Neural cell (in vitro differentiated cells): ENCODE data around the gene SPARCL1.

Source experiments
- EP300 ChIP-seq: fragments of 450-650 bp; conservative IDR thresholded peaks from 2 replicates; pipeline ENCODE4 v1.6.1; 2014; ENCODE audit warnings: antibody characterized with exemption, mild to moderate bottlenecking, moderate library complexity; ENCODE audit not compliant: poor library complexity, severe bottlenecking
- EZH2 ChIP-seq: fragments of 200-600, 300-800 bp; shearing (Covaris generic), sonication (generic); IDR thresholded peaks from 2 replicates; pipeline ENCODE4 v1.6.1; 2014; ENCODE audit warnings: antibody characterized with exemption, low read length, borderline replicate concordance, mild to moderate bottlenecking; ENCODE audit not compliant: insufficient read depth, poor library complexity, severe bottlenecking
- TF ChIP-seq, protein P1 (sequence below): fragments of 450-650 bp; IDR thresholded peaks from 2 replicates; pipeline ENCODE4 v1.5.1; 2014; ENCODE audit warnings: antibody characterized with exemption, mild to moderate bottlenecking, moderate library complexity; ENCODE audit not compliant: poor library complexity, severe bottlenecking
- TF ChIP-seq, protein P2 (sequence below): IDR thresholded peaks from 2 replicates; pipeline ENCODE4 v1.6.1; 2012; ENCODE audit warnings: borderline replicate concordance

DNA sequence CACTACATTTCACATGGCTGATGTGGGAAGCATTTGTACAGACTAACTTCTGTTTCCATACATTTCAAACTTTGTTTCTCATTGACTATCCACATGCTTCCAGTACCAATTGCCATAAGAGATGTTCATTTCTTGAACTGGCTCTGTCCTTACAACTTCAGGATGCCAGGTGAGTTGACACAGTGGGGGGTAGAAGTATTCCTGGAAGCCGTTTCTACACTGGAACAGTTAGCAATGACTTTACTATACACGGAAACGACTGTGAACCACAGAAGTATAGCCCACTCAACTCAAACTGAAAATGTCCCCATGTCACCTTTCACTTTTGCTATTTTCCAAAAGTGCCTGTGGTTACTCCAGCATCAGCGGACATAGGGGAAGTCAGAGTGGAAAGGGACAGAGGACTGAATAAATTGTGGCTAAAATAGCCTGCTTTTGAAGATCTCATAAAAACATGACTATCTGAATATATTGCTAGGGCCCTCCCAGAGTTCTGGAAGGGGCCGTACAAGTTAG lies 41.2 kb upstream of the SPARCL1 start:
- TF ChIP-seq, protein P1, sequence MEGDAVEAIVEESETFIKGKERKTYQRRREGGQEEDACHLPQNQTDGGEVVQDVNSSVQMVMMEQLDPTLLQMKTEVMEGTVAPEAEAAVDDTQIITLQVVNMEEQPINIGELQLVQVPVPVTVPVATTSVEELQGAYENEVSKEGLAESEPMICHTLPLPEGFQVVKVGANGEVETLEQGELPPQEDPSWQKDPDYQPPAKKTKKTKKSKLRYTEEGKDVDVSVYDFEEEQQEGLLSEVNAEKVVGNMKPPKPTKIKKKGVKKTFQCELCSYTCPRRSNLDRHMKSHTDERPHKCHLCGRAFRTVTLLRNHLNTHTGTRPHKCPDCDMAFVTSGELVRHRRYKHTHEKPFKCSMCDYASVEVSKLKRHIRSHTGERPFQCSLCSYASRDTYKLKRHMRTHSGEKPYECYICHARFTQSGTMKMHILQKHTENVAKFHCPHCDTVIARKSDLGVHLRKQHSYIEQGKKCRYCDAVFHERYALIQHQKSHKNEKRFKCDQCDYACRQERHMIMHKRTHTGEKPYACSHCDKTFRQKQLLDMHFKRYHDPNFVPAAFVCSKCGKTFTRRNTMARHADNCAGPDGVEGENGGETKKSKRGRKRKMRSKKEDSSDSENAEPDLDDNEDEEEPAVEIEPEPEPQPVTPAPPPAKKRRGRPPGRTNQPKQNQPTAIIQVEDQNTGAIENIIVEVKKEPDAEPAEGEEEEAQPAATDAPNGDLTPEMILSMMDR = no peak
- TF ChIP-seq EZH2 (no peak), EP300 (no peak)
- TF ChIP-seq, protein P2, sequence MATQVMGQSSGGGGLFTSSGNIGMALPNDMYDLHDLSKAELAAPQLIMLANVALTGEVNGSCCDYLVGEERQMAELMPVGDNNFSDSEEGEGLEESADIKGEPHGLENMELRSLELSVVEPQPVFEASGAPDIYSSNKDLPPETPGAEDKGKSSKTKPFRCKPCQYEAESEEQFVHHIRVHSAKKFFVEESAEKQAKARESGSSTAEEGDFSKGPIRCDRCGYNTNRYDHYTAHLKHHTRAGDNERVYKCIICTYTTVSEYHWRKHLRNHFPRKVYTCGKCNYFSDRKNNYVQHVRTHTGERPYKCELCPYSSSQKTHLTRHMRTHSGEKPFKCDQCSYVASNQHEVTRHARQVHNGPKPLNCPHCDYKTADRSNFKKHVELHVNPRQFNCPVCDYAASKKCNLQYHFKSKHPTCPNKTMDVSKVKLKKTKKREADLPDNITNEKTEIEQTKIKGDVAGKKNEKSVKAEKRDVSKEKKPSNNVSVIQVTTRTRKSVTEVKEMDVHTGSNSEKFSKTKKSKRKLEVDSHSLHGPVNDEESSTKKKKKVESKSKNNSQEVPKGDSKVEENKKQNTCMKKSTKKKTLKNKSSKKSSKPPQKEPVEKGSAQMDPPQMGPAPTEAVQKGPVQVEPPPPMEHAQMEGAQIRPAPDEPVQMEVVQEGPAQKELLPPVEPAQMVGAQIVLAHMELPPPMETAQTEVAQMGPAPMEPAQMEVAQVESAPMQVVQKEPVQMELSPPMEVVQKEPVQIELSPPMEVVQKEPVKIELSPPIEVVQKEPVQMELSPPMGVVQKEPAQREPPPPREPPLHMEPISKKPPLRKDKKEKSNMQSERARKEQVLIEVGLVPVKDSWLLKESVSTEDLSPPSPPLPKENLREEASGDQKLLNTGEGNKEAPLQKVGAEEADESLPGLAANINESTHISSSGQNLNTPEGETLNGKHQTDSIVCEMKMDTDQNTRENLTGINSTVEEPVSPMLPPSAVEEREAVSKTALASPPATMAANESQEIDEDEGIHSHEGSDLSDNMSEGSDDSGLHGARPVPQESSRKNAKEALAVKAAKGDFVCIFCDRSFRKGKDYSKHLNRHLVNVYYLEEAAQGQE = no peak
